Activated naive CD4-positive, alpha-beta T cell treated with anti-CD3 and anti-CD28 coated beads, Interleukin-2, amount 10 ng/mL, durations not matched to agents 7 days and 5 days (primary cell): ENCODE data around the gene CASQ2.

ENCODE experiments used
- CTCF ChIA-PET: fragments of 350-600 bp; sonication (Branson Sonifier 250); formaldehyde crosslinking; loops from one replicate; lab custom pipeline; 2021; ENCODE audit warnings: antibody characterized with exemption; lab: Charles Lee
- DNase-seq: peaks from one replicate; pipeline ENCODE4 v3.0.0-alpha.2; 2020
- H3K27ac Mint-ChIP-seq: one replicate; pipeline ENCODE4 v1.8.0; 2021; ENCODE audit warnings: mild to moderate bottlenecking, moderate library complexity, mixed read lengths
- H3K27me3 Mint-ChIP-seq: one replicate; pipeline ENCODE4 v1.8.0; 2021; ENCODE audit warnings: mild to moderate bottlenecking, mixed read lengths
- H3K36me3 Mint-ChIP-seq: one replicate; pipeline ENCODE4 v1.8.0; 2021; ENCODE audit warnings: mixed read lengths
- H3K4me1 Mint-ChIP-seq: one replicate; pipeline ENCODE4 v1.8.0; 2021; ENCODE audit warnings: mixed read lengths
- H3K4me3 Mint-ChIP-seq: one replicate; pipeline ENCODE4 v1.8.0; 2021; ENCODE audit warnings: mild to moderate bottlenecking, moderate library complexity, mixed read lengths
- H3K9me3 Mint-ChIP-seq: one replicate; pipeline ENCODE4 v1.8.0; 2021; ENCODE audit warnings: mixed read lengths

Gene CASQ2

DNA sequence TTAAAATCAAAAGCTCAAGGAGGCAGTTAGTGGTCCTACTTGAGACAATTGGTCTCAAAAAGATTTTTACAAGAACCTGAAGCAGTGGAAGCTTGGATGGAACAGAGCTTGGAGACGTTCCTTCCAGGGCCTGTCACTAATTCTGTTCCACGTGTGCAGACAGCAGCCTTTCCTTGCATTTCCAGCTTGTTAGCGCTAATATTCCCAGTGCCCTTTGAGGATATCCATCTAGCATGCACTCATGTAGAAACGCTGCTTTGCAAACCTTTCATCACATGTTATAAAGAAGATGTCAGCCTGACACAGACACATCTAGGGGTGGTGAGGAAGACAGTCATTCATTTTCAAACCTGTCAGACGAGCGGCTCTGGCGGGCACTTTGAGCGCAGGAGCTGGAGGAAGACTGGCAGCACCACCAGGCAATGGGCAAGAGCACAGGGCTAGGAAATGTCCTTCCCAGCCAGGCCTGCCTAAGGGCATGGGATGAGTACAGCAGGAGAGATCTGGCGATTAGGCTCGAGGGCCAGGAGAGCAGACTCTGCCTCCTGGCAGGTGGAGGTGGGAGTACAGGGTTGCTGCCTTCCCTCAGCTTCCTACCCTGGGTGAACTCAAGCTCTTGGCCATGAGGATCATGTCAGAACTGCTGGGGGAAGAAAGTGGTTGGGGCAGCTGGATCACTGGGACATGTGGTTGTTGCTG is 55.5 kb downstream of the CASQ2 start:
- Mint-ChIP-seq H3K36me3 (no peaks in the 10 kb centered on the region), H3K4me3 (no peak overlapping the region), H3K27me3 (peaks cover 31% of the 10 kb centered on the region), H3K27ac (no peak overlapping the region), H3K4me1 (no peaks in the 10 kb centered on the region), H3K9me3 (no peaks in the 10 kb centered on the region)
- CTCF ChIA-PET, result no interaction called here
- DNase-seq, result no peak

DNA sequence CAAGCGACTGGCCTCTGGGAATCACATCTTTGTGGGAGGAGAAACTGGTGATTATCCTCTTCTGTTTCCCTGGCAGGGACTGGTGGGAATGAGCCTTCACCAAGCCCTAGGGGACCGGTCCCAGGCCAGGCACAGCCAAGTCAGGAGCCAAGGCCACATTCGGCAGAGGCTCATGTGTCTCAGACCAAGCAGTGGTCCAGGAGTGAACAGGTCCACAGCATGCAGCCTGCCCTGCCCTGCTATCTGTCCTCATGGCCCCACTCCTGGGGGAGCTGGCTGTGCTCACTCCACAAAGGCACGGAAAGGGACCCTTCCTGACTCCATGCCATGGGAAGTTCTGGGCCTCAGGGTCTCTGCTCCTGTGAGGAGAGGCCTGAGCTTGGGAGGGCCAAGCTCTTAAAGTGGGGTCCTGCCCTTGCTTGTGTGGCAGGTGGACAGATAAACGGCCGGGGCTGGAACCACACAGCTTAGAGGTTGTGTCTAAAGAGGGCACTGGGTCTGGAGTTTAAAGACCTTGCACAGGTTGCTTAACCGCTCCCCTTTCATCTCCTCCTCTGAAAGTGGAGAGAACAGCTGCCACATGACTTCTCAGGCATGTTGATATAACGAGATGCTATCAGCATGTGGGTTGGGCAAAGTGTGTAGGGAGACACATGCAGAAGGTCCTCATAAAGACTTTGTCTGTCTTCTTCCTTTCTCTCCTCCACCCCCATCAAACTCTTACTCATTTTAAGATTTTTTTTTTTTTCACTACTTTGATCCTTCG is 57.5 kb downstream of the CASQ2 start:
- CTCF ChIA-PET, result interaction anchor here (1.4 kb wide), 1 partner anchor 270 kb away, joined by 3 read pairs; no protein-coding TSS in a partner anchor
- DNase-seq, result no peak
- Mint-ChIP-seq H3K36me3 (no peaks in the 10 kb centered on the region), H3K9me3 (no peaks in the 10 kb centered on the region), H3K27ac (no peak overlapping the region), H3K4me1 (no peaks in the 10 kb centered on the region), H3K4me3 (no peak overlapping the region), H3K27me3 (peaks cover 25% of the 10 kb centered on the region)

DNA sequence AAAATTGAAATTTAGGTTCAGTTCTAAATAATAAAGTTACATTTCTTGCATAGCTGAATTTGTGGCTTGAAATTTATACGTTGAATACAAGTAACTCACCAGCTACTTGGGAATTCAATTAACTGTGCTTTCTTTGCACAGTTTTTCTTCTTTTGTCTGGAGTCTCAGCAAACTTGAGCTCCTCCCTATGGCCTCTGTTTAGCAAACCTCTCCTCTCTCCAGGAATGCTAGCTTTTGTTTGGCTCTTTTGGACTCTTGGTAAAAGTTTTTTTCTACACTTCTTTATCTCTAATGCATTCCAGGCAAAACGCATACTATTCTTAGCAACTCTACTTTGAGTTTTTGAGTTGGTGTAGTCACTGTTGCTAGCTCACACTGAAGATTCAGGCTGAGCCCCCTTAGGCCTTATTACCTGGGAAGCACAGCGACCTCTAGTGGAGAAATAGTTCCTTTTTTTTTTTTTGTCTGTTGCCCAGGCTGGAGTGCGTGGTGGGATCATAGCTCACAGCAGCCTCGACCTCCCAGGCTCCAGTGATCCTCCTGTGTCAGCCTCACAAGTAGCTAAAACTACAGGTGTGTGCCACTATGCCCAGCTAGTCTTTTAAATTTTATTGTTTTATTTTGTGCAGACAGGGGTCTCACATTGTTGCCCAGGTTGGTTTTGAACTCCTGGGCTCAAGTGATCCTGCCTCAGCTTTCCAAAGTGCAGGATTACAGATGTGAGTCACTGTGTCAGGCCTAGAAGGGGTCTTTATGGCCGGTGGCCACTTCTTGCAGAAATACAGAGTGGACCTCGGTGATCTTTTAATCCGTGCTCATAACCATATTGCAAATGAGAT is 61.7 kb downstream of the CASQ2 start:
- Mint-ChIP-seq H3K27me3 (peaks cover 21% of the 10 kb centered on the region), H3K27ac (no peak overlapping the region), H3K9me3 (no peaks in the 10 kb centered on the region), H3K4me3 (no peak overlapping the region), H3K4me1 (no peaks in the 10 kb centered on the region), H3K36me3 (no peaks in the 10 kb centered on the region)
- CTCF ChIA-PET, result interaction anchor here (0.7 to 7.3 kb wide), 24 partner anchors 10 to 577 kb away, joined by 3 to 74 read pairs (median 4); no protein-coding TSS in a partner anchor
- DNase-seq, result no peak

DNA sequence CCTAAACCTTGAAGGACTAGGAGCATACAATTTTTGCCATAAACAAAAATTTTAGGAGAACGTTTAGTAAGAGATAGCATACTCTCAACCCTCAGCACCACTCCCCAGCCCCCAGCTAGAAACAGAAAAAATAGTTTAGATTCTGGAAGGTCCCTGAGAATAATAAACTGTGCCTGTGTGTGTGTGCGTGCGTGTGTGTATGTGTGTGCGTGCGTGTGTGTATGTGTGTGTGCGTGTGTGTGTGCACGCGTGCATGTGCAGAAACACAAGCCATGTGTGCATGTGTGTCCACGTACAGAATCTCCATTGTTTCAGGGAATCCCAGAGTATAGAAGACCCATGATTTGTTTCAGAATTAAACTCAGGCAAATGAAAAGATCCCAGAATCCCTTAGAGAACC is 62.6 kb downstream of the CASQ2 start:
- DNase-seq, result no peak
- Mint-ChIP-seq H3K36me3 (no peaks in the 10 kb centered on the region), H3K4me3 (no peak overlapping the region), H3K9me3 (no peaks in the 10 kb centered on the region), H3K27me3 (peaks cover 21% of the 10 kb centered on the region), H3K27ac (no peak overlapping the region), H3K4me1 (no peaks in the 10 kb centered on the region)
- CTCF ChIA-PET, result interaction anchor here (0.7 to 7.3 kb wide), 19 partner anchors 11 to 515 kb away, joined by 3 to 74 read pairs (median 4); no protein-coding TSS in a partner anchor

DNA sequence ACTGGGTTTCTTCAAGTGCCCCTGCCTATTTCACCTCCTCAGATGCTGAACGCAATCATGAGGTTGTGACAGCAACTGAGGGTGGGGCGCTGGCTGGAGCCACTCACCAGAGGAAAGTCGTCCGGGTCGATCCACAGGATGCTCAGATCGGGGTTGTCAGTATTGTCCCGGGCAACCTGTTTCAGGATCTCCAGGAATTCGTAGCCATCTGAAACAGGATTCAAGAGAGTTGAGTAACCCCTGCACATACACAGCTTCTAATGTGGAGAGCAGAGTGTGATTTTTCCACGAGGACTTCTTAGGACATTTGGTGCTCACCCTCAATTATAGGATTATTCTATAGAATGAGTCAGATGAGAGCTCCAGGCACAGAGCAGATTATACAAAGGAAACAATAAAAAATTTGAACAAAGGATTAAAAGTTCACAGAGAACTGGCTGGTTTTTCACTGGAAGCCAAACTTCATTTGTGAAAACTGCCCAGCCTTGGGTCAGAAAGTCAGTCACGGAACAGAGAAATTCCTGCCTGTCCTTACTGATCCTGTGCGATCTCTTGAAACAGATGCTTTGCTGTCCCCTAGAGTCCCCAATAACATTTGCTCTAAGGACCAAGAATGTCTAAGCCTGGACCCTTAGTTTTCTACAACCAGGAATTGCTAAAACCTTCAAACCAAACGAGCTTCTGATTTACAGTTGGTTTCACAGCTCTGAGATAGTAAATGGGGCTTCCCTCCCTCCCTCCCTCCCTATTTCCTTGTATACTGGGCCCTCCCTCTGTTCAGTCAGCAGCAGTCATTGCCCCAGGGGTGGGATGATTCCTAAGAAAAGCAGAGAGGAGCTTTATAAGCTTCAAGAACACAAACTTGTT is 63.2 kb downstream of the CASQ2 start:
- H3K27ac Mint-ChIP-seq, result no peak overlapping the region
- DNase-seq, result no peak
- H3K4me1 Mint-ChIP-seq, result no peaks in the 10 kb centered on the region
- CTCF ChIA-PET, result interaction anchor here (0.6 to 7.3 kb wide), 4 partner anchors 10 to 110 kb away, joined by 3 to 74 read pairs (median 6); no protein-coding TSS in a partner anchor
- peaks cover 17% of the 10 kb centered on the region for H3K27me3 Mint-ChIP-seq
- no peaks in the 10 kb centered on the region for H3K9me3 Mint-ChIP-seq
- H3K4me3 Mint-ChIP-seq, result no peak overlapping the region
- no peaks in the 10 kb centered on the region for H3K36me3 Mint-ChIP-seq

DNA sequence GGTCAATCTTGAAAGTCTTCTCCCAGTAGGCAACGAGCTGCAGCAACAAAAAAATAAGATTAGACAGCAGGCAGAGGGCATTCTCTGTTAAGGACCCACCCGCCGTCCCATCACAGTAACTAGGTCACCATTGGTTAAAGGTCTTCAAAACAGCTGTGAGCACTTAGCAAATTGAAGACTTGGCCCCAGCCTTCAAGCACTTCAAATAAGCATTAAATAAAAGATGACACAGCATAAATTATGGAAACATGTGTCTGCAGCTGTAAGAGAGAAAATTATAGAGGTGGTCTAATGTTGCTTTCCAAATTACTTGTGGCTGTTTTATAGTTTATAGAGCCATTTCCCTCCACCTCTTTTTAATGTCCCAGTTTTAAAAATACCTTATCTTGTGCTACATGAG is 65.6 kb downstream of the CASQ2 start:
- Mint-ChIP-seq H3K4me3 (no peak overlapping the region), H3K27me3 (peaks cover 18% of the 10 kb centered on the region), H3K9me3 (no peaks in the 10 kb centered on the region), H3K36me3 (no peaks in the 10 kb centered on the region), H3K27ac (no peak overlapping the region), H3K4me1 (no peaks in the 10 kb centered on the region)
- DNase-seq, result no peak
- CTCF ChIA-PET, result interaction anchor here (7.3 kb wide), 1 partner anchor 95 kb away, joined by 74 read pairs; no protein-coding TSS in a partner anchor

DNA sequence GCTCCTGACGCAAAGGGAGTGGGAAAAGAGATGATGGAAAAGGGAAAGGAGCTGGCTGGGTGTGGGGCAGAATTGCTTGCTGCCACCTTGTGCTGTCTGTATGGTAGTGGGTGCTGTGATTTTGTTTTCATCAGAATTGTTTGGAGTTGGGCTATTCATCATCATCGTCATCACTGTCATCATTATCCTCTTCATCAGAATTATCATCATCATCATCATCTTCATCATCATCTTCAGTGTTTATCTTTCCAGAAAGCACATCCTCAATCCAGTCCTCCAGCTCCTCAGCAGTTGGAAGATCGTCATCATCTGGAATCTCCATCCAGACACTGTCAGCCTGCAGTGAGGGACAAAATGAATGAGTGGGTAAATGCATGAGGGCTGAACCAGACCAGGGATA is 67.4 kb downstream of the CASQ2 start:
- H3K4me3 Mint-ChIP-seq, result no peak overlapping the region
- H3K27ac Mint-ChIP-seq, result no peak overlapping the region
- CTCF ChIA-PET, result interaction anchor here (0.7 to 1.1 kb wide), 2 partner anchors 106 to 803 kb away, joined by 3 to 4 read pairs; no protein-coding TSS in a partner anchor
- no peaks in the 10 kb centered on the region for H3K9me3 Mint-ChIP-seq
- no peaks in the 10 kb centered on the region for H3K4me1 Mint-ChIP-seq
- H3K27me3 Mint-ChIP-seq, result peaks cover 14% of the 10 kb centered on the region
- DNase-seq, result no peak
- no peaks in the 10 kb centered on the region for H3K36me3 Mint-ChIP-seq

- Mint-ChIP-seq H3K4me1 (no peaks in the 10 kb centered on the region), H3K4me3 (no peak overlapping the region), H3K27me3 (peaks cover 14% of the 10 kb centered on the region), H3K27ac (no peak overlapping the region), H3K9me3 (no peaks in the 10 kb centered on the region), H3K36me3 (peaks cover 3% of the 10 kb centered on the region)
- CTCF ChIA-PET, result no interaction called here
- DNase-seq, result no peak
Observed at GRCh38 chr1:115697619-115698018, 70.9 kb downstream of the CASQ2 start.

DNA sequence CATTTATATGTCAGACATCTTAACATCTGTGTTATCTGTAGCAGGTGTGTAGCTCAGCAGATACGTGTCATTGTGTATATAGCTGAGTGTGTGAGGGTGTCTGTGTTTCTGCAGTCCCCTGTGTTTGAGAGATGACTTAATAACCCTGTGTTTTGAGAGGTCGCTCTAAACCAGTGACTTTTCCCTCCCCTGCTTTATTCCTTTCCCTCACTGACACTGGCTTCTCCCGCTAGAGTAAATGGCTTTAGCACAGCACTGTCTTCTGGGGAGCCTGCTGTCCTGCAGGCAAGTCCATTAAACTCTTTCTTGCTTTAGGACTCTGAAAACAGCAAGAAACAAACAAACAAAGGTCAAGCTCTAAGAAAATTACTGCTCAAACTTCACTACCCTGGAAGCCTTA is 73.7 kb downstream of the CASQ2 start:
- CTCF ChIA-PET, result interaction anchor here (1.4 kb wide), 1 partner anchor 11 kb away, joined by 4 read pairs; no protein-coding TSS in a partner anchor
- no peak overlapping the region for H3K27ac Mint-ChIP-seq
- H3K9me3 Mint-ChIP-seq, result no peaks in the 10 kb centered on the region
- H3K4me3 Mint-ChIP-seq, result no peak overlapping the region
- H3K36me3 Mint-ChIP-seq, result peaks cover 11% of the 10 kb centered on the region
- H3K27me3 Mint-ChIP-seq, result peaks cover 3% of the 10 kb centered on the region
- no peaks in the 10 kb centered on the region for H3K4me1 Mint-ChIP-seq
- DNase-seq, result no peak

- CTCF ChIA-PET, result no interaction called here
- DNase-seq, result no peak
- no peaks in the 10 kb centered on the region for H3K27me3 Mint-ChIP-seq
- no peaks in the 10 kb centered on the region for H3K4me1 Mint-ChIP-seq
- H3K9me3 Mint-ChIP-seq, result no peaks in the 10 kb centered on the region
- no peak overlapping the region for H3K4me3 Mint-ChIP-seq
- H3K36me3 Mint-ChIP-seq, result peaks cover 14% of the 10 kb centered on the region
- no peak overlapping the region for H3K27ac Mint-ChIP-seq
Observed at GRCh38 chr1:115692224-115692623, 76.3 kb downstream of the CASQ2 start.

DNA sequence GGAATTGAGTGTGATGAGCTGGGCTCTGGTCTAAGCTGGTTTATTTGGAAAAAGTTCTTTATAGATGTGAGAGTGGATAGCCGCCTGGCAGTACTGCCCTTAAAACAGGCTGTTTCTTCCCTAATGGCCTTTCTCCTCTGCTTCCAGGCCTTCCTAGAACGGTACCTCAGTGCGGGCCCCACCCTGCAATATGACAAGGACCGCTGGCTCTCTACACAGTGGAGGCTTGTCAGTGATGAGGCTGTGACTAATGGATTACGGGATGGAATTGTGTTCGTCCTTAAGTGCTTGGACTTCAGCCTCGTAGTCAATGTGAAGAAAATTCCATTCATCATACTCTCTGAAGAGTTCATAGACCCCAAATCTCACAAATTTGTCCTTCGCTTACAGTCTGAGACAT is 77.5 kb downstream of the CASQ2 start:
- Mint-ChIP-seq H3K4me3 (no peak overlapping the region), H3K27me3 (no peaks in the 10 kb centered on the region), H3K36me3 (peaks cover 15% of the 10 kb centered on the region), H3K9me3 (no peaks in the 10 kb centered on the region), H3K4me1 (no peaks in the 10 kb centered on the region), H3K27ac (no peak overlapping the region)
- DNase-seq, result no peak
- CTCF ChIA-PET, result no interaction called here

- Mint-ChIP-seq H3K4me1 (peaks cover 3% of the 10 kb centered on the region), H3K36me3 (peaks cover 30% of the 10 kb centered on the region), H3K9me3 (no peaks in the 10 kb centered on the region), H3K27ac (no peak overlapping the region), H3K27me3 (no peaks in the 10 kb centered on the region), H3K4me3 (no peak overlapping the region)
- CTCF ChIA-PET, result interaction anchor here (1.3 kb wide), 1 partner anchor 19 kb away, joined by 5 read pairs; no protein-coding TSS in a partner anchor
- DNase-seq, result no peak
Observed at GRCh38 chr1:115687744-115688143, 80.8 kb downstream of the CASQ2 start.

- Mint-ChIP-seq H3K27ac (no peak overlapping the region), H3K4me1 (peaks cover 6% of the 10 kb centered on the region), H3K4me3 (no peak overlapping the region), H3K36me3 (peaks cover 27% of the 10 kb centered on the region), H3K27me3 (no peaks in the 10 kb centered on the region), H3K9me3 (no peaks in the 10 kb centered on the region)
- no peak for DNase-seq
- CTCF ChIA-PET, result interaction anchor here (1.9 kb wide), 1 partner anchor 76 kb away, joined by 4 read pairs; no protein-coding TSS in a partner anchor
Observed at GRCh38 chr1:115685029-115685705, 83.3 kb downstream of the CASQ2 start.
